ENCODE measurements around the gene BCAM. TPM values are rescaled to one million over a fixed set of nuclear protein-coding genes. Genes with fewer than 3 reads are reported as not detected.

Gene BCAM
- total and polyA plus RNA-seq, 10 of the 15 experiments (the other 5 are each of a cell fraction or from before 2014, with no cell fraction given), result 0.10 to 0.64 TPM; not detected in 8

- no peak overlapping the region for H2AFZ ChIP-seq (ENCODE audit: control insufficient read depth, low read depth, low read length)
- H3K27me3 ChIP-seq (replicated peaks in 1 of 2; ENCODE audit: control insufficient read depth in 2 of 2, insufficient read depth in 2 of 2, low read length in 1 of 2), result 0 out of 4 replicates have a peak, but pooled peaks cover 0 to 1% of the 10 kb centered on the region in 2 experiments
- no peaks in the 10 kb centered on the region for H3K4me1 ChIP-seq (ENCODE audit: control insufficient read depth, insufficient read depth, low read length)
- DNase-seq (ENCODE audit: low read depth, low spot score) (no peak), FAIRE-seq (no peak), ATAC-seq (no peak)
- ChIA-PET POLR2A (no interaction called here), RAD21 (ENCODE audit: unreplicated experiment) (no interaction called here), SMC1A (ENCODE audit: uncharacterized antibody, unreplicated experiment) (interaction anchor here (0.6 kb wide), 1 partner anchor 164 kb away, joined by 3 read pairs; no protein-coding TSS in a partner anchor), CTCF (interaction anchor here (0.6 kb wide), 1 partner anchor 158 kb away, joined by 3 read pairs; no protein-coding TSS in a partner anchor)
- BruUV-seq (replicated peaks), result no TSS peak
- no peaks in the 10 kb centered on the region for H4K20me1 ChIP-seq (ENCODE audit: control insufficient read depth, insufficient read depth)
- H3K4me3 ChIP-seq, result no peak overlapping the region
- no peak overlapping the region for H3K27ac ChIP-seq (ENCODE audit: control insufficient read depth, insufficient read depth)
- WGBS (ENCODE audit: insufficient coverage, insufficient replicate concordance, low lambda C conversion rate, missing lambda C conversion rate), result 31% methylated on average over 19 of the region's 35 CpGs
- intact Hi-C loops (cut with micrococcal nuclease; ENCODE audit: unreplicated experiment) (no loop called here), in situ Hi-C loops (cut with MboI) (no loop called here)
- H3K9ac ChIP-seq (ENCODE audit: control insufficient read depth, insufficient read depth, low read length), result no peak overlapping the region
- no peaks in the 10 kb centered on the region for H3K9me3 ChIP-seq (replicated peaks; ENCODE audit: control insufficient read depth, insufficient read depth, low read length)
- no peaks in the 10 kb centered on the region for H3K79me2 ChIP-seq (ENCODE audit: control insufficient read depth, insufficient read depth, low read length)
- no peaks in the 10 kb centered on the region for H3K36me3 ChIP-seq (ENCODE audit: control insufficient read depth in 2 of 2, insufficient read depth in 2 of 2, low read length in 1 of 2)
- TF ChIP-seq NR2C2 (IDR thresholded peaks at IDR 0.05; ENCODE audit: borderline replicate concordance, control insufficient read depth, insufficient read length, low read depth) (no peak), MEF2A (IDR thresholded peaks at IDR 0.05; ENCODE audit: insufficient read depth, low read depth, low read length) (no peak), EED (IDR thresholded peaks at IDR 0.05; ENCODE audit: low read depth) (no peak), ZNF592 (IDR thresholded peaks at IDR 0.05) (no peak), IKZF1 (conservative IDR thresholded peaks at IDR 0.05) (no peak), SP1 (IDR thresholded peaks at IDR 0.05; ENCODE audit: low read depth, low read length) (no peak), PRDM15 (CRISPR knock-in tag; IDR thresholded peaks at IDR 0.05) (no peak), CBX5 (IDR thresholded peaks at IDR 0.05; ENCODE audit: low read depth) (no peak), RELA (IDR thresholded peaks at IDR 0.05; ENCODE audit: borderline replicate concordance, partially characterized antibody) (no peak), GATAD2B (conservative IDR thresholded peaks at IDR 0.05; ENCODE audit: low read depth) (no peak)
- no peak overlapping the region for H3K4me2 ChIP-seq (ENCODE audit: control insufficient read depth, insufficient read depth)
These were observed 12.0 kb downstream of the BCAM start for GRCh38 chr19:44820648-44821609.
